Hepatocyte (in vitro differentiated cells): ENCODE data around the gene OSMR. TPM values are rescaled to one million over a fixed set of nuclear protein-coding genes. Genes with fewer than 3 reads are reported as not detected.

Experiments
- DNase-seq: peaks from one replicate; pipeline ENCODE4 v3.0.0-alpha.2; 2016; ENCODE audit warnings: low spot score
- H2AFZ ChIP-seq: fragments of 200-600 bp; sonication (generic); 2 replicates; pipeline ENCODE4 v1.6.0; 2016; ENCODE audit warnings: antibody characterized with exemption, mild to moderate bottlenecking
- H3K27ac ChIP-seq: fragments of 200-600 bp; sonication (generic); 2 replicates; pipeline ENCODE4 v1.5.1; 2016; ENCODE audit warnings: mild to moderate bottlenecking
- H3K27me3 ChIP-seq: fragments of 200-600 bp; sonication (generic); 2 replicates; pipeline ENCODE4 v1.6.1; 2016
- H3K36me3 ChIP-seq: fragments of 200-600 bp; sonication (generic); replicated peaks from 2 replicates; pipeline ENCODE4 v1.5.1; 2016; ENCODE audit warnings: low read depth; ENCODE audit not compliant: insufficient read depth
- H3K4me1 ChIP-seq: fragments of 200-600 bp; sonication (generic); 2 replicates; pipeline ENCODE4 v1.5.1; 2016; ENCODE audit warnings: mild to moderate bottlenecking, moderate library complexity; ENCODE audit not compliant: insufficient read depth
- H3K4me2 ChIP-seq: fragments of 200-600 bp; sonication (generic); 2 replicates; pipeline ENCODE4 v1.6.0; 2016
- H3K4me3 ChIP-seq: fragments of 200-600 bp; sonication (generic); 2 replicates; pipeline ENCODE4 v1.5.1; 2016; ENCODE audit warnings: mild to moderate bottlenecking
- H3K79me2 ChIP-seq: fragments of 200-600 bp; sonication (generic); 2 replicates; pipeline ENCODE4 v1.6.0; 2017; ENCODE audit warnings: mild to moderate bottlenecking
- H3K9me2 ChIP-seq: fragments of 200-600 bp; sonication (generic); replicated peaks from 2 replicates; pipeline ENCODE4 v1.6.0; 2017; ENCODE audit warnings: mild to moderate bottlenecking; ENCODE audit not compliant: insufficient read depth
- H3K9me3 ChIP-seq: fragments of 200-600 bp; sonication (generic); 2 replicates; pipeline ENCODE4 v1.5.1; 2016; ENCODE audit warnings: low read depth, mild to moderate bottlenecking
- H4K20me1 ChIP-seq: fragments of 200-600 bp; sonication (generic); 2 replicates; pipeline ENCODE4 v1.6.0; 2016; ENCODE audit warnings: mild to moderate bottlenecking; ENCODE audit not compliant: insufficient read depth, poor library complexity, severe bottlenecking
- EZH2 ChIP-seq: fragments of 200-600 bp; sonication (generic); IDR thresholded peaks from 2 replicates; pipeline ENCODE4 v1.6.1; 2016; ENCODE audit warnings: antibody characterized with exemption, mild to moderate bottlenecking, borderline replicate concordance
- EZH2phosphoT487 ChIP-seq: fragments of 200-600 bp; sonication (generic); IDR thresholded peaks from one replicate; pipeline ENCODE4 v1.6.1; 2018; ENCODE audit warnings: antibody characterized with exemption, mild to moderate bottlenecking, low read depth, moderate library complexity; ENCODE audit not compliant: unreplicated experiment, severe bottlenecking
- WGBS: methylation state at CpG from one replicate; pipeline ENCODE4 v1.1.6; 2016; ENCODE audit warnings: low lambda C conversion rate; ENCODE audit errors: missing lambda C conversion rate; 5-methylcytosine and 5-hydroxymethylcytosine counted together
- polyA plus RNA-seq: library from polyadenylated mRNA; unstranded; fragments of >200 nt; fragmentation: Nextera tagmentation; extraction: Ambion mirVana; gene quantifications from 2 replicates; pipeline ENCODE4 v1.2.1, GENCODE V29; 2016
- total RNA-seq: library from RNA; depleted of rRNA; stranded (reverse); fragments of >200 nt; gene quantifications from 2 replicates; pipeline ENCODE4 v1.2.3, GENCODE V29; 2014
- TF ChIP-seq, protein P1 (sequence below): fragments of 200-600 bp; sonication (generic); IDR thresholded peaks from 2 replicates; pipeline ENCODE4 v1.5.1; 2016; ENCODE audit warnings: antibody characterized with exemption, mild to moderate bottlenecking; ENCODE audit not compliant: poor library complexity

Gene OSMR
- total and polyA plus RNA-seq, 2 experiments from 2014 or later = 15.1 to 17.6 TPM

- TF ChIP-seq, protein P1, sequence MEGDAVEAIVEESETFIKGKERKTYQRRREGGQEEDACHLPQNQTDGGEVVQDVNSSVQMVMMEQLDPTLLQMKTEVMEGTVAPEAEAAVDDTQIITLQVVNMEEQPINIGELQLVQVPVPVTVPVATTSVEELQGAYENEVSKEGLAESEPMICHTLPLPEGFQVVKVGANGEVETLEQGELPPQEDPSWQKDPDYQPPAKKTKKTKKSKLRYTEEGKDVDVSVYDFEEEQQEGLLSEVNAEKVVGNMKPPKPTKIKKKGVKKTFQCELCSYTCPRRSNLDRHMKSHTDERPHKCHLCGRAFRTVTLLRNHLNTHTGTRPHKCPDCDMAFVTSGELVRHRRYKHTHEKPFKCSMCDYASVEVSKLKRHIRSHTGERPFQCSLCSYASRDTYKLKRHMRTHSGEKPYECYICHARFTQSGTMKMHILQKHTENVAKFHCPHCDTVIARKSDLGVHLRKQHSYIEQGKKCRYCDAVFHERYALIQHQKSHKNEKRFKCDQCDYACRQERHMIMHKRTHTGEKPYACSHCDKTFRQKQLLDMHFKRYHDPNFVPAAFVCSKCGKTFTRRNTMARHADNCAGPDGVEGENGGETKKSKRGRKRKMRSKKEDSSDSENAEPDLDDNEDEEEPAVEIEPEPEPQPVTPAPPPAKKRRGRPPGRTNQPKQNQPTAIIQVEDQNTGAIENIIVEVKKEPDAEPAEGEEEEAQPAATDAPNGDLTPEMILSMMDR = no peak
- TF ChIP-seq EZH2phosphoT487 (no peak), EZH2 (no peak)
- Histone ChIP-seq H3K4me1 (no peaks in the 10 kb centered on the region), H3K79me2 (no peaks in the 10 kb centered on the region), H2AFZ (no peak overlapping the region), H4K20me1 (no peaks in the 10 kb centered on the region), H3K9me2 (no peaks in the 10 kb centered on the region), H3K27me3 (no peaks in the 10 kb centered on the region), H3K4me2 (no peak overlapping the region), H3K4me3 (no peak overlapping the region), H3K9me3 (no peaks in the 10 kb centered on the region), H3K27ac (no peak overlapping the region), H3K36me3 (no peaks in the 10 kb centered on the region)
- DNase-seq = no peak
- 75% methylated on average over 13 of the region's 13 CpGs for WGBS
Observed at GRCh38 chr5:38799556-38800377, 46.0 kb upstream of the OSMR start.

DNA sequence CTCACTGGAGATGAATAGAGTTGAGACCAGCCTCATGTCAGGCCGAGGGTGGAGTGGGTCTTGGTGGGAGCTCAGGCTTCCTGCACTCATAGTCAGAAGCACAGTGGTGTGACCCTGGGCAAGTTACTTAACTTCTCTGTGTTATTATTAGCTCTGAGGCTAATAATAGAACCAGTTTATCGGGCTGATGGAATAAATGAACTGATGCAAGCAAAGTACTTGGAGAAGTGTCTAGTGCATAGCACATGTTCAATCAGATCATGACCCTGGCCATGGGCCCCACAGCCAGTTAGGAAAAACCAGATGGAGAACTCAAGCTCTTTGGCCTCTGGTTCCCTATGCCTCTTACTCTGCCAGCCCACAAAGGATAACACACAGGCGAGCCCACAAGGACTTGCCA lies 45.3 kb upstream of the OSMR start:
- no peaks in the 10 kb centered on the region for H3K36me3 ChIP-seq
- no peak overlapping the region for H2AFZ ChIP-seq
- no peaks in the 10 kb centered on the region for H3K9me2 ChIP-seq
- 83% methylated on average over 3 of the region's 3 CpGs for WGBS
- H3K4me3 ChIP-seq = no peak overlapping the region
- no peak for TF ChIP-seq EZH2phosphoT487
- no peak for TF ChIP-seq EZH2
- TF ChIP-seq, protein P1 = no peak
- H3K27ac ChIP-seq = no peak overlapping the region
- no peaks in the 10 kb centered on the region for H3K79me2 ChIP-seq
- H3K9me3 ChIP-seq = no peaks in the 10 kb centered on the region
- no peaks in the 10 kb centered on the region for H3K27me3 ChIP-seq
- H4K20me1 ChIP-seq = no peaks in the 10 kb centered on the region
- H3K4me2 ChIP-seq = no peak overlapping the region
- DNase-seq = no peak
- H3K4me1 ChIP-seq = no peaks in the 10 kb centered on the region

DNA sequence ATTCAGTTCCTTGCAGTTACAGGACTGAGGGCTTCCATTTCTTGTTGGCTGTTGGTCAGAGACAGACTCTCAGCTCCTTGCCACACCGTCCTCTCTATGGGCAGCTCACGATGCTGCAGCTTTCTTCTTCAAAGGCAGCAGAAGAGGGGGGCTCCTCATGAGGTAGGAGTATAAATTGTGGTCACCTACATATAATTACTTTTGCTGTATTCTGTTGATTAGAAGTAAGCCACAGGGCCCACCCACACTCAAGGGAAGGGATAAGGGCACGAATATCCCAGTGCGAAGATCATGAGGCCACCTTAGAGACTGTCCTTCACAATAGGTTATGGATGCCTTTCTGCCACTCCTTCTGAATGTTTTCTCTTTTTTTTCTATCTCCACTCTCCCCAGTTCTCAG lies 43.7 kb upstream of the OSMR start:
- Histone ChIP-seq H3K4me2 (no peak overlapping the region), H3K9me2 (no peaks in the 10 kb centered on the region), H3K79me2 (no peaks in the 10 kb centered on the region), H2AFZ (no peak overlapping the region), H3K36me3 (no peaks in the 10 kb centered on the region), H4K20me1 (no peaks in the 10 kb centered on the region), H3K4me3 (no peak overlapping the region), H3K9me3 (no peaks in the 10 kb centered on the region), H3K27ac (no peak overlapping the region), H3K27me3 (no peaks in the 10 kb centered on the region), H3K4me1 (no peaks in the 10 kb centered on the region)
- DNase-seq = no peak
- TF ChIP-seq, protein P1 = no peak
- TF ChIP-seq EZH2 (no peak), EZH2phosphoT487 (no peak)
- 97% methylated on average over 4 of the region's 4 CpGs for WGBS
